Uterus (tissue), 2 donors: ENCODE measurements around the gene ACP2.

Source experiments
- POLR2A ChIP-seq, 2 donors: fragments of 450-650 bp; IDR thresholded peaks; one replicate each; pipeline ENCODE4 v1.6.1; 2016; ENCODE audit warnings: antibody characterized with exemption in 2 of 2, mild to moderate bottlenecking in 1 of 2, moderate library complexity in 1 of 2
- TF ChIP-seq, protein P1 (sequence below), 4 experiments: fragments of 200-600 bp in 2 of 4; fragments of 450-650 bp in 2 of 4; sonication (generic) in 2 of 4; IDR thresholded peaks; one replicate each; pipeline ENCODE4 v1.5.1; 2016 to 2019; ENCODE audit warnings: antibody characterized with exemption in 4 of 4, mild to moderate bottlenecking in 2 of 4, moderate library complexity in 1 of 4

DNA sequence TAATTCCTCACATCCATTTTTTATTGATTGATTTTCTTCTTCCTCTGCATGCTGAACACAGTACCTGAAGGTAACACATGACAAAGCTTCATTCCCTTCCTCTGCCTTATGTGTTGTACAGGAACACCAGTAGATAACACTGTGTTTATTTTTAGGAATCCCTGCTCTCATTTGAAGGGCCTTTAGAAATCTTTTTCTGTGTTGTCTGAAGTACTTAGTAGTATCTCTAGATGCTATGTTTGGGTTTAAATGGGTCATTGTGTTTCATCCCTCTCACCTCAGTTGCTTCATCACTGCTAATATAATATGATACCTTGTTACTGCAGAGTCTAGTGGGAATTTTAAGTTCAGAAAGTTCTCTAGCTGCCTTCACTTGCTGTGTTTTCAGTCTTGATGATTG is 31.5 kb upstream of the ACP2 start:
- TF ChIP-seq, protein P1, sequence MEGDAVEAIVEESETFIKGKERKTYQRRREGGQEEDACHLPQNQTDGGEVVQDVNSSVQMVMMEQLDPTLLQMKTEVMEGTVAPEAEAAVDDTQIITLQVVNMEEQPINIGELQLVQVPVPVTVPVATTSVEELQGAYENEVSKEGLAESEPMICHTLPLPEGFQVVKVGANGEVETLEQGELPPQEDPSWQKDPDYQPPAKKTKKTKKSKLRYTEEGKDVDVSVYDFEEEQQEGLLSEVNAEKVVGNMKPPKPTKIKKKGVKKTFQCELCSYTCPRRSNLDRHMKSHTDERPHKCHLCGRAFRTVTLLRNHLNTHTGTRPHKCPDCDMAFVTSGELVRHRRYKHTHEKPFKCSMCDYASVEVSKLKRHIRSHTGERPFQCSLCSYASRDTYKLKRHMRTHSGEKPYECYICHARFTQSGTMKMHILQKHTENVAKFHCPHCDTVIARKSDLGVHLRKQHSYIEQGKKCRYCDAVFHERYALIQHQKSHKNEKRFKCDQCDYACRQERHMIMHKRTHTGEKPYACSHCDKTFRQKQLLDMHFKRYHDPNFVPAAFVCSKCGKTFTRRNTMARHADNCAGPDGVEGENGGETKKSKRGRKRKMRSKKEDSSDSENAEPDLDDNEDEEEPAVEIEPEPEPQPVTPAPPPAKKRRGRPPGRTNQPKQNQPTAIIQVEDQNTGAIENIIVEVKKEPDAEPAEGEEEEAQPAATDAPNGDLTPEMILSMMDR (IDR thresholded peaks at IDR 0.05) = no peak
- TF ChIP-seq POLR2A (IDR thresholded peaks at IDR 0.05) = no peak
